CD4-positive, alpha-beta T cell treated with Interleukin-12 subunit alpha and Interleukin-12 subunit beta, for 1 hour (primary cell): Measurements from ENCODE around the gene PARP3.
"Not testable (repeated sequence)": the region's sequence is repeated elsewhere in the genome, so short reads cannot be mapped to it uniquely, and the experiment has no call there.

Experiments used
- DNase-seq: peaks from one replicate; pipeline ENCODE4 v3.0.0-alpha.2; 2020

PARP3 gene

GRCh38 chr3:51941798-51942602, at the start of gene PARP3, which contains the start of gene RRP9:
TSS of gene PARP3 (plus strand) at chr3:51942363. CDS start at chr3:51943356, 993 bp downstream.
TSS of gene RRP9 (minus strand) at chr3:51941904. CDS start at chr3:51941867, 37 bp downstream.
- peak; percentile 100 for DNase-seq

- DNase-seq, result no peak
Observed at GRCh38 chr3:51894391-51894790, 47.8 kb upstream of the PARP3 start.

GRCh38 chr3:51894939-51895338, 47.2 kb upstream of the PARP3 start:
- no peak for DNase-seq

GRCh38 chr3:51896607-51897305, 45.4 kb upstream of the PARP3 start:
- no peak for DNase-seq

GRCh38 chr3:51897391-51897790, 44.8 kb upstream of the PARP3 start:
- no peak for DNase-seq

GRCh38 chr3:51900043-51900442, 42.1 kb upstream of the PARP3 start:
- not testable (repeated sequence) for DNase-seq

GRCh38 chr3:51902361-51902760, 39.8 kb upstream of the PARP3 start:
- DNase-seq, result not testable (repeated sequence)

GRCh38 chr3:51904034-51904823, 37.9 kb upstream of the PARP3 start:
- DNase-seq, result no peak

- no peak for DNase-seq
Observed at GRCh38 chr3:51908026-51908425, 34.1 kb upstream of the PARP3 start.

- DNase-seq, result no peak
Observed at GRCh38 chr3:51916418-51916817, 25.7 kb upstream of the PARP3 start.

GRCh38 chr3:51921081-51921578, 21.0 kb upstream of the PARP3 start:
- no peak for DNase-seq

- DNase-seq, result no peak
Observed at GRCh38 chr3:51927061-51927977, 14.8 kb upstream of the PARP3 start.

- no peak for DNase-seq
Observed at GRCh38 chr3:51928438-51928837, 13.7 kb upstream of the PARP3 start.

- DNase-seq, result not testable (repeated sequence)
Observed at GRCh38 chr3:51928981-51929380, 13.2 kb upstream of the PARP3 start.

- DNase-seq, result no peak
Observed at GRCh38 chr3:51929420-51930003, 12.7 kb upstream of the PARP3 start.

GRCh38 chr3:51930439-51930838, 11.7 kb upstream of the PARP3 start:
- no peak for DNase-seq

GRCh38 chr3:51931756-51932155, 10.4 kb upstream of the PARP3 start:
- no peak for DNase-seq

GRCh38 chr3:51932471-51933370, 9.4 kb upstream of the PARP3 start:
- no peak for DNase-seq

GRCh38 chr3:51933471-51934138, 8.6 kb upstream of the PARP3 start:
- DNase-seq, result no peak
